HG02884 (cell line): ENCODE data around the gene TMEM26.

ENCODE experiments used
- ATAC-seq: cut with Tn5 transposase; IDR thresholded peaks from one replicate; pipeline ENCODE4 v1.9.1; 2021; ENCODE audit warnings: mild to moderate bottlenecking, moderate library complexity; ENCODE audit not compliant: unreplicated experiment

The TMEM26 gene

DNA sequence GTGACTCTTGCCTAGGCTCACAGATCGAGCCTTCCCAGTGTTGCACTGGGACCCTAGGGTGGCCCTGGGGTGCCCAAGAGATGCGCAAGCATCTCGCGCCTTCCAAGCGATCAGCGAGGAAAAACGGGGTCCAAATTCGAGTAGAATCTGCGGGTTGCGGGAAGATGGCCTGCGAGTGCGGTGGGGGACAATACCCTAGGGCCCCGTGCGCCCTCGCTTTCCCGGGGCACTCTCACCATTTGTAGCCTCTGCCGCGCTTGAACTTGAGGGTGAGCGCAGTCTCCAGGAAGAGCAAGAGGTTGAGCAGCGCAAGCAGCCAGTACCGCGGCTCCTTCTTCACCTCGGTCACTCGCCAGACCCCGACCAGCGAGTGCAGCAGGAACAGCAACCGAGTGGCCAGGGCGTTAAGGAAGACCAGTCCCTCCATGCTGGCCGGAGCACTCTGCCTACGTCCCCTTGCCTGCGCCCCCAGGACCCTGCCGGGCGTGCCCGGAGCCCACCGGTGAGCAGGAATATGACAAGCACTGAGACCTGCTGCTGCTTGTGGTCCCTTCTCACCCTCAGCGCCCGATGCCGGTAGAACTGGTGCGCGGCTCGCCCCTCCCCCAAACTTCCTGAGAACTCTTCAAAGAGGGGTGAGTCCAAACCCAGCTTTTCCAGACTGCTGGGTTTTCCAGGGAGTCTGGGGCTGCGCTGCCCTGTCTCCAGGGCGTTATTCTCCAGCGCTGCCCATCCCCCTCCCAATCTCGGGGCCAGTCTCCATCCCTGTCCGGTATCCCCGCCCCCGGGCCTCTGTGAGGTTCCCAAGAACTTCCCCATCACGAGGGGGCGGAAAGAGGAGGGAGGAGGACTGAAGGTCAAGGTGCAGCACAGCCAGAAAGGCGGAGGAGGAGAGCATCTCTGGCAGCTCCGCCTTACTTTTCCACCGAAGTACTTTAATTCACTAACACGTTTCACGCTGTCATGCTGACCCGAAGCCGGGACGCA, at the start of gene TMEM26:
Gene TMEM26 (minus strand): TSS at position 727 of the 987 bp plus-strand sequence. CDS start 300 bp downstream, at position 427.
- ATAC-seq = no peak

- no peak for ATAC-seq
These were observed 47.3 kb upstream of the TMEM26 start for GRCh38 chr10:61500460-61500859.

DNA sequence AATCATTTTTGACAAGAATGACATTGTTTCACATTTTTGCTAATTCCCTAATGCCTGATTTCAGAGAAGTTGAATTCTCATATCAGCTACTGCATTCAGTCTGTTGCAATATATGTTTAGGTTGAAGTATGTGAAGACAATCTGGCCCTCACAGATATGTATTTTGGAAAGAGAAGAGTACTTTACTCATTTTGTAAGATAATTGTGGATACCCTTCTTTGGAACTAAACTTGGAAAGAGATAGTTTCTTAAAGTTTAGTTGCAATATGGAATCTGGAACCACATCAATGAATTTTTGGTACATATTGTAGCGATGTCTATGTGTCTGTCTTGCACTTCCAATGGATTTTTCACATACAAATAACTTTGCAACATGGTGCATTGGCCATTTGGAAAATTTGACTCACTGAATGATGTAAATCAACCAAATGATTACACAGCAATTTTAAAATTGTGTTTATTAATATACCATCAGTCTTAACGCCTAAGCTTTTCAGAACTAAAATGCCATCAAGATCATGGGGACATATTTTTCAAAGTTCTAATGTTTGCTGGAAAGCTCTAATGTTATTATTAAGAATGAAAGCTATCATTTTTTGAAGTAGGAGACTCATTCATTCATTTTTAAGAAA, 39.3 kb upstream of the TMEM26 start:
- no peak for ATAC-seq

- no peak for ATAC-seq
These were observed 34.3 kb upstream of the TMEM26 start for GRCh38 chr10:61487506-61487905.

DNA sequence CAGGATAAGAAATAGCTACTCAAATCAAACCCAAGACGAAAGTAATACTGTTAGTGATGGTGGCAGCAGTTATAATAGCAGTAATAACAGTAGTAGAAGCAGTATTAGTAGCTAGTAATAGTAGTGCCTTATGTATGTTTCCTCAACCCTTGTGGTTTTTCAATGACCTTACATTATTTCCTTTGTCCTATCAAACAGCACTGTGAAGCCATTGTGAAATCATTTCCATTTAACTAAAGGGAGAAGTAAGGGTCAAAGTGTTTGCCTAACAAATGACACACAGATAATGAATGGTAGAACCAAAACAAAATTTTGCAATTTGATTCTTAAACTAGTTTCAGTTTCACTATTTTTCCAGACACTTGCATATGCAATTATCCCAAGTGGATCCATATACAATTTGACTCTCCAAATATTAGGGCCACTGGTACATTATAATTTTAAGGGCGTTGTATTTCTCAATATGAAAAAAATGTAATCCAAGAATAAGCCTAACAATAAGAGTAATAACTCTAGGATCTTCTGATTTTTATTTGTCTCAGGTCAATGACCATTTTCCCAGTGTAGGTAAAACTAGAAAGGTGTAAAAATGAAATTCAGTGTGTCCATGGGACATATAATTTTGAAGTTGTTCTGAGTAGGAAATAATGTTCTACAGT, 33.7 kb upstream of the TMEM26 start:
- no peak for ATAC-seq

DNA sequence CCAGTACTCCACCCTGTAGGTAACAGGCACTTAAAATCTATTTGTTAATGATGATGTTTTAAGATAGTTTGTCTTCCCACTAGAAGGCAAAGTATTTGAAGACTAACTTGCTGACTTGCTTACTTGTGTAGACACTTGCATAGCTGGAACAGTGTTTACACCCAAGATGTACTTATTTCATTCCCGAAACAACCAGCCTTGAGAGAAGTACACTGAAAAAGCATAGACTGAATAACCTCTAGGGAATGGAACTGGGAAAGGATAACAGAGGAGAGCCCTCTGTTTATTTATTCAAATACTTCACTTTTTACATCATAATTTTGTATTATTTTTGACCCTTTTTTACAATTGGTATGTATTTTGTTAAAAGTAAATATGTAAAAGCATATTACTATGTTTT, 33.1 kb upstream of the TMEM26 start:
- no peak for ATAC-seq

GRCh38 chr10:61481597-61481996, 28.4 kb upstream of the TMEM26 start:
- ATAC-seq = no peak

- ATAC-seq = no peak
These were observed 27.0 kb upstream of the TMEM26 start for GRCh38 chr10:61480208-61480607.

DNA sequence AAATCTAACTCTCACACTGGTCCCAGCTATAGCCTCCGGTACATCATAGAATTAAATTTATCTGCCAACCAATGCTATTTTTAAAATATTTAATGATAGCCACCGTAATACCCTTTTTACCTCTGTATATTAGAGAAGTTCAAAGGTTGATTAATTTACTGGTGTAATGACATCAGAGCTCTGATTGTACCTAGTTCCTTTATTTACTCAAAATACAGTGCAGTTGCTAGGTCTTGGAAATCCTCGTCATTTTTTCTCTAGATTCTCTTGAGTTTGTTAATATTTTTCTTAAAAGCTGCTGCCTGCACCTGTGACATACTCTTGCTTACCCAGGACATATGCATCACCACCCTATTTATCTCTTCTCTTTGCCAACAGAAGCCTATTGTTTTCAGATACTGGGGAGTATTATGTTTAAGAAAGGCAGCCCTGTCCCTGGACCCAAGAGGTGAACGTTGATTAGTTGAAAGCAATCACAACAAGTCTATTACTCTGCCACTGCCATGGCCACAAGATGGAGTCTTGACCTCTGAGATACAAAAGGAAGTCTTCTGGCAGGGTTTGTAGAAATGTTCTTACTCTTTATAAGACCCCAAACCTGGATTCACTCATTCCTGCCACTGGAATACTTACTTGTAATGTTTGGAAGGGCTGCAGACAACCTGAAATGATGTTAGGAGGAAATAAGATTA, 25.6 kb upstream of the TMEM26 start:
- ATAC-seq = no peak

- no peak for ATAC-seq
These were observed 24.3 kb upstream of the TMEM26 start for GRCh38 chr10:61477451-61477850.

GRCh38 chr10:61476529-61476928, 23.3 kb upstream of the TMEM26 start:
- ATAC-seq = no peak

DNA sequence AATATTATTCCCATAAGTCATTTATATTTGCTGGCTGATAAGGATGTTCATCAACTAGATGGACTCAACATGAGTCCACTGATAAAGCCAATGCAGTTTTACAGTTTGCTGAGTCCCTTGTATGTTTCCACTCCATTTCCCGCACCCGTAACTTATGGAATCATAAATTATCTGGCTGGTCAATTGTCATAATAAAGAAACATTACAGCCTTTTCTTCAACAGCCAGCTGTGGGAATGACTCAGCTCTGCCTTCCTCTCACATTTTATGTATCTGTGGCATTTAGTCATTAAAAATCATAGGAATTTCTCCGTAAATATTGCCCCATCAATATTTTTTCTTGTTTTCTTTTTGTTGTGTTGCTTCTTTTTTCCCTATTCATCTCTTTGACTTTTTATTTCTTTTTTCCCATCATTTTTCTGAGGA, 22.3 kb upstream of the TMEM26 start:
- ATAC-seq = no peak

DNA sequence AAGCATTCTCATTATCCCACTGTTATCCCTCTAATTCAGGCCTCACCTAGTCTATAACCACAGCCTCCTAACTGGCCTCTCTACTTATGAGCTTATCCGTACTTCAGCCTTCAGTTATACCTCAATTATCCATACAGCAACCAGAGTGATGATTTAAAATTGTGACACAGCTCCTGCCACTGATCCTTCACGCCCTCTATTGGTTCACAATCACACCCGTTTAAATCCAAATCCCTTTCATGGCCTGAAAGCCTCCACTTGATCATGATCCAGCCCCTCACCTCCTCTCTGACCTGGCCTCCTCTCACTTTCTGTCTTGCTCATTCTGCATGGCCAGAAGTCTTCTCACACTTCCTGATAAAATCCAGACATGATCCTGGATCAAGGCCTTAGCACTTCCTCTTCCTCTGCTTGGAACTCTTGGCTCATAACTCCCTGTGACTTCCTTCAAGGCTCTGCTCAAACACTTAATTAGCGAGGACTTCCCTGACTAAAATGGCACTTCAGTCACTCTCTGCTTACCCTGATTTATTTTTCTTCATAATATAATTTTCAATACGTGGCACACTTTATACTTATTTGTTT, 19.0 kb upstream of the TMEM26 start:
- ATAC-seq = no peak

- ATAC-seq = no peak
These were observed 18.3 kb upstream of the TMEM26 start for GRCh38 chr10:61471491-61471890.

DNA sequence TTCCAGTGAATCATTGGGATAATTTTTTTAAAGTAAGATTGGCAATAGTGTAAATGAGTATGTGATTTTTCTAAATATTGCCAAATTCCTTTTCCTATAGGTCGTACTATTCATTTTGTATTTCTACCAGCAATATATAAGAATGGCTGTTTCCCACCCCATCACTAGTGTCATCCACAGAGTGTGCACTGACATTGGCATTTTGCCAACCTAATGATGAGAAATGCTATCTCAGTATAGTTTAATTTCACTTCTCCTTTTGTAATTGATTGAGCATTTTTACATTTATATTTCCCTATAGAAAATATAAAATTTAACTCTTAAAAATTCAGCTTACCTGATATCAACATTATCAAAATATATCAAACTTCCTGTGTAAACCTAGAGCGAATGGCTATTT, 17.6 kb upstream of the TMEM26 start:
- ATAC-seq = no peak

DNA sequence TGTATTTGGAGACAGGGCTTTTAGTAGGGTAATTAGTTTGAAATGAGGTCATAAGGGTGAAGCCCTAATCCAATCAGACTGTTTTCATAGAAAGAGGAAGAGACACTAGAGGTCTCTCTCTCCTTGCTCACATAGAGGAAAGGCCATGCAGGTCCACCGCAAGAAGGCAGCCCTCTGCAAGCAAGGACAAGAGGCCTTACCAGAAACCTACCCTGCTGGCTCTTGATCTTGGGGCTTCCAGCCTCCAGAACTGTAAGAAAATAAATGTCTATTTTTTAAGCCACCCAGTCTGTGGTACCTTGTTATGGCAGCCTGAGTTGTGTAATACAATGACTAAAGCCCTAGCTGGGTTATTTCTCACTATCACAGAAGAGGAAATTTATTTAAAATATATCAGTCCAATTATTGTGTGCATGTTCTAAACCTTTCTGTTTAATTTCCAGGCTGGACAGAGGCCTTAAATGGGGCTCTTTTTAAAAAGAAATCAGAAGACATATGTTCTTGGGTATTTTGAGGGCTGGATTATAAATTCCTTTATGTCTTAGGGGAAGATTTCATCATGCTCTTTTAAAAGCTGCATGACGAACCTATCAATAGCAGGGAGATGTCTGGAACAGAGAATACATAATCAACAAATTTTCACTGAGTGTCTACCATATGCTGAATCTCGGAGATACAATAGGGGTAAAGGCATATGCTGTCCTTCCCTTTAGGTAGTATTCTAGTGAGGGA, 12.9 kb upstream of the TMEM26 start:
- ATAC-seq = no peak

- no peak for ATAC-seq
These were observed 12.0 kb upstream of the TMEM26 start for GRCh38 chr10:61465171-61465496.

GRCh38 chr10:61464461-61465170, 11.4 kb upstream of the TMEM26 start:
- no peak for ATAC-seq
